ENCODE results near the gene GRK5. TPM values are rescaled to one million over a fixed set of nuclear protein-coding genes. Genes with fewer than 3 reads are reported as not detected.

The GRK5 gene
- total RNA-seq, 4 donors from 2014 or later, result 15.9 to 53.8 (median 18.4) TPM

GRCh38 chr10:119314486-119314885, 107.1 kb downstream of the GRK5 start:
- no peak for TF ChIP-seq CTCF (IDR thresholded peaks at IDR 0.05)
- ATAC-seq (ENCODE audit: low FRiP score) (no peak), DNase-seq (ENCODE audit: low spot score) (no peak)

GRCh38 chr10:119315128-119316001, 108.0 kb downstream of the GRK5 start:
- no peak for ATAC-seq (ENCODE audit: low FRiP score)
- DNase-seq (ENCODE audit: low spot score), result no peak
- no peak for TF ChIP-seq CTCF (IDR thresholded peaks at IDR 0.05)

GRCh38 chr10:119316002-119316358, 108.6 kb downstream of the GRK5 start:
- no peak for ATAC-seq (ENCODE audit: low FRiP score)
- DNase-seq (ENCODE audit: low spot score), result no peak
- no peak for TF ChIP-seq CTCF (IDR thresholded peaks at IDR 0.05)

GRCh38 chr10:119316729-119317097, 109.3 kb downstream of the GRK5 start:
- ATAC-seq (ENCODE audit: low FRiP score), result no peak
- no peak for TF ChIP-seq CTCF (IDR thresholded peaks at IDR 0.05)
- DNase-seq (ENCODE audit: low spot score), result no peak

DNA sequence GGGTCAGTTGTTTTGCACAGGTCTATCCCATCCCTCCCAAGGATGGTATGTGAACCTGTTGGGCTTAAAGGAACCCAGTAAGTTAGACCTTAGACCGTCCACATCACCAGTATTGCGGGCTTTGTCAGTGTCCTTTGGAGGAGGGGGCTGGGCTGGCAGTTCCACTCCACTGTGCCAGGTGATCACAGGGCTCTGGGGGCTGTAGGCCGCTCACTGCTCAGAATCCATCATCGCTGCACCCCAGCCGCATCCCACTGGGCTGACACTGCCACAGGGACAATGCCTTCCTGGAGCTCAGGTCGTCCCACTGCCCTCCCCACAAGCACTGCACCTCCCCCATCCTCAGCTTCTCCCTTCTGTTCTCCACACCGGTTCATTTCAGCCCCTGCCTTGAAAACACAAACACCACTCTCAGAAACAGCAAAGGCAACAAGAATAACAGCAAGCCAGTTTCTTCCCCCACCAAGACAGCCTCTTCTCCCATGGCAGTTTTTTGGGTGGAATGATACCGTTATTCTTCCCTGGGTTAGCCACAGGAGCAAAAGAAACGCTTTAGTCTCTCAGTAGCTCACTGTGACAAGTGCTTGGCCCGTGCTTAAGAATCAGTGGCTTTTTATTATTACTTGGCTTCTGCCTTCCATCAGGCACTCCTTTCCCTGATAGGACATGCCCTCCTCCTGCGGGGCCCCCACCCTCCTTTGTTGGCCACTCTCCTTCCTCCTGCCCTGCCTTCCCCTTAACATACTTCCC, 111.2 kb downstream of the GRK5 start:
- DNase-seq (ENCODE audit: low spot score) (no peak), ATAC-seq (ENCODE audit: low FRiP score) (no peak)
- no peak for TF ChIP-seq CTCF (IDR thresholded peaks at IDR 0.05)

DNA sequence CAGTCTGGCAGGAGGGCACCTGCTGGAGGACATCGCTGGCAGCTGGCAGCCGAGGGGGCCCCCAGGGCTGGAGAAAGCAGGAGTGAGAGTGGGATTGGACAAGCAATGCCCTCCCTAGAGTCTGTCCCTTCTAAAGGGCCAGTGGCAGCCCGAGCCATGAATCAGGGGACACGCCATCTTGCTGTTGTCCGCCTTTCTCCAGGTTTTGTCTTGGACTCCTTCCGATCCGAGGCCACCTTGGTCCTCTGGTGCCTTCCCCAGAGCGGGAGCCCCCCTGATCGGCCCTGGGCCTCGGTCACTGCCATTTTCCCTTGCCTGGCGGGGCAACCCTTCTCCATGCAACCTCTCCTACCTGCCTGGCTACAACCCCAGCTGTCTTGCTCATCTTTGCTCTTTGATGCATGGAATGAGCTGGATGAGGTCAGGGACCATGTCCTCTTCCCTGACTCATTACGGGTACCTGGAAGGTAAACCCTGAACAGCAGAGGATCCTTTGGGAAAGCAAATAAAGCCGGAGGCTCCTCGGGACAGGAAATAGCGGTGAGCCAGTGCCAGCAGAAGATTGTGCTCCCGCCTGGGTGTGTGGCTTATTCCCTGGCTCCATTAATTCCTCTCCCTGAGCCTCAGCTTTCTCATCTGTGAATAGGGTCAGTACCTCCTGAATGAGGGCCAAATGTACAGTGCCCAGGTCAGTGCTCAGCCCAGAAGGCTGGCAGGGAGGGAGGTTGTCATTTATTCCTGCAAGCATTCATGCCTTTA, 112.0 kb downstream of the GRK5 start:
- no peak for TF ChIP-seq CTCF (IDR thresholded peaks at IDR 0.05)
- DNase-seq (ENCODE audit: low spot score), result no peak
- no peak for ATAC-seq (ENCODE audit: low FRiP score)
